NCI-H1417 (cell line): ENCODE data around the gene CACNA1I.

Experiments used
- DNase-seq, 3 experiments: peaks; one replicate each; lab custom pipeline; 2025; lab: John Stamatoyannopoulos, UW

The CACNA1I gene

GRCh38 chr22:39568278-39568981 lies 2.1 kb upstream of the CACNA1I start:
- DNase-seq = no peak

DNA sequence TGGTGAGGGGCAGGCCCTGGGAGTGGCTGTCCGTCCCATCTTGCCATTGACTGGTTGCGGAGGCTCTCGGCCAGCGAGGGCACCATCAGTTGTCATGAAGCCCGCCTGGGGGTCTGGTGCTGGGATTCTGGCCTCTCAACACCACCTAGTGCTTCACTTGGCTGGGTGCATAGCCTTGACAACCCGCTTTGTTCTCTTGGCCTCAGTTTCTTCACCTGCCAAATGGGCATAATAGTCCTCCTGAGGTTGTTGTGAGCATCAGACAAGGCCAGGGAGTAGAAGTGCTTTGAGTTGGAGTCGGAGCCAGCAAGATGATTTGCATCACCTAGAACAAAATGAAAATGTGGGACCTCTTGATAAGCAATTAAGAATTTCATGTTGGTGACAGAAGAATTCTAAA lies 1.5 kb upstream of the CACNA1I start:
- no peak for DNase-seq

DNA sequence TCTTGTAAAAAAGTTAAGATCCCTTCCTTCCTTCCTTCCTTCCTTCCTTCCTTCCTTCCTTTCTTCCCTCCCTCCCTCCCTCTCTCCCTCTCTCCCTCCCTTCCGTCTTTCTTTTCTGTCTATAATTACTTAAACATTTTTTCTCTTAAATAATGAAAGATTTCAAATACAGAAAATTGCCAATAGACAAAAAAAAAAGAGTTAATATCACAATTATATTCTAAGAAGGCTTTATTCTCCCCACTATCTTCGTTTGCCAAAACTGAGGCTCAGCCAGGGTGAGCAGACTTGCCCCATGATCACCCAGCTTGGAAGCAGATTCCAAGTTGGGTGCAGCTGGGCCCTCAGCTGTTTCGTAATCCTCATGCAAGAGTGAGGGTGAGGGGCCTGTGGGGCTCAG lies 327 bp upstream of the CACNA1I start:
- no peak for DNase-seq

DNA sequence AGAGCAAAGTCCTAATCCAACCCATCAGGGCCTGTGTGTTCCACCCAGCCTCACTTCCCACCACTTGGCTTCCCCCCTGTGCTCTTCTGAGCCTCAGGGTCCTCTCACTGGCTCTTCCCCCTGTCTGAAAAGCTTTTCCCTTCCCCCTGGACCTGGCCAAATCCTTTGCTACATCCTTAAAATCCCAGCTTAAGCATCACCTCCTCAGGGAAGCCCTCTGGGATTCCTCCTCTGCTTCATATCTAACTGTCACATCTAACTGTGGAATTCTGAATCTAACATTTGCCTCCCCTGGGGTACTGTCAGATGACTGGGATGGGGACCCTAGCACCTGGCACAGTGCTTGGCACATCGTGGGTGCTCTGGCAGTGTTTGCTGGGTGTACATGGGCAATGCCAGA lies 985 bp downstream of the CACNA1I start:
- DNase-seq = no peak

DNA sequence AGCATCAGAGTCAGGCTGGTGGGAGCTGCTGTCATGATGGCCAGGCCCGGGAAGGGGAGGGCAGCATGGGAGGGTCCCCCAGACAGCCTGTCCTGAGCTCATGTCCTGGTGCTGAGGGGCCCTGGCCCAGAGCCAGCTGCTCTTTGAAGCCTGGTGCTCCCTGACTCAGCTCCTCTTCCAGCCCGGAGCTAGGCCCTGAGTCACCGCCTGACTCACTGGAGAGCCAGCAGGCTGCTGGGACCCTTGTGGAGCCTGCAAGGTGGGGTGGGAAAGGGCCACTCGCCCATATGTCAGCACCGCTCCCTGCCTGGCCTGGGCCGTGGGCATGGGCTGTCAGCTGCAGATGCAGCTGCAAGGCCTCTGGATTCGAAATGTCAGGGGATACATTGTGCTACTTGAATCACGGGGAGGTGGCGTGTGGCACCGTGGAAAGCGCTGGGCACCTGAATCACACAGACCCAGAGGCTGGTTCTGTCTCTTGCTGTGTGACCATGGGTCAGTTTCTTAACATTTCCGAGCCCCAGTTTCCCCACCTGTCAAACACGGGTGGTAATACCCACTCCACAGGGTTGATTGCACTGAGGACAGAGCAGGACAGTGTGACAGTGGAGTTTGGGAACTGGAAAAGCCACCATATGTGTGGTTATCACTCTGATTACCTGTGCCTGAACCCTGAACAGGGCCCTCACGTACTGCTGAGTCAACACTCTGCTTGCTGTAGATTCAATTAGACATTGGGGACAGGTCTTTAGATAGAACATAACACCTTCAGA lies 4.4 kb downstream of the CACNA1I start:
- no peak for DNase-seq

DNA sequence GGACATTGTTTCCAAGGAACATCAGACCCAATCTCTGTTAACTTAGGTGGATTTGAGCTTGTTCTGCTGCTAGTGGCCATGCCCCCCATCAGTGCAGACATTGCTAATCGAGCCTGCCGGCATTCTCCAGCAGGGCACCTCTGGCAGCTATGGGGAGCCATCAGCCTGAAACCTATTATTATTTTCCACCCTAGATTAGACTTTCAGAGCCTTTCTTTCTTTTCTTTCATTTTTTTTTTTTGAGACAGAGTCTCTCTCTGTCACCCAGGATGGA lies 4.9 kb downstream of the CACNA1I start:
- no peak for DNase-seq

GRCh38 chr22:39576027-39576426 lies 5.5 kb downstream of the CACNA1I start:
- DNase-seq = no peak

GRCh38 chr22:39577366-39577765 lies 6.8 kb downstream of the CACNA1I start:
- DNase-seq = no peak

- no peak for DNase-seq
Measured at GRCh38 chr22:39577900-39578299, 7.3 kb downstream of the CACNA1I start.

DNA sequence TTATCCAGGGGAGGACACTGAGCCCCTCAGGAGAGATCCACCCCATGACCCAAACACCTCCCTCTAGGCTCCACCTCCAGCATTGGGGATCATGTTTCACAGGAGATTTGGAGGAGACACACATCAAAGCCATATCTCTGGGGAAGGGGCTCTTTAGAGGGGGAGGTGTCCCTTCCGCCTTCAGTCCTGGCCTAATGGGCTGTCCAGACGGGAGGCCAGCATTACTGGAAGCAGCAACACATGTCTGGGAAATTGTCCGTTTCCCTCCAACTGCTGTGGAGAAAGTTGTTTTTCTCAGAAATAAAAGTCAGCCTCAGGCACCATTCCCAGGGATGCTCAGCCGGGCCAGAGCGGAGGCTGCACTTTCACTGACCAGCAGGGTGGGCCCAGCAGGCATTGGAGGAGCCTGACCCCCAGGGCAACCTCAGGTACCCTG lies 9.5 kb downstream of the CACNA1I start:
- no peak for DNase-seq

DNA sequence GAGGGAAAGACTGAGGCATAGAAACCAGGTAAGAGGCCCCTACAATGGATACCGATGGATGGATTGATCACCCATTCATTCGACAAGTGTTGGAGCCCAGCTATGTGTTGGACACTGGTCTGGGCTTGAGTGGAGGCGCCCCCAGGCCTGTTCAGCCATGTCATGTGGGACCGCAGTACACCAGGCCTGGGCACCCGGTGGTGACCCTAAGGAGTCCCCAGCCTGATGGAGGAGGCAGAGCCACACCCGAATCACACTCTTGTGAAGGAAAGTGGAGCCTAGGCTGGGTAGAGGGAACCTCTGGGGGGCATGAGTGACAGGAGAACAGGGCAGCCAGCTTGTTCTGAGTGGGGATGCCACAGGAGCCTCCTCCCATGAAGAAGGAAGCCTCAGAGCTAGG lies 10.2 kb downstream of the CACNA1I start:
- no peak for DNase-seq

GRCh38 chr22:39581303-39581702 lies 10.8 kb downstream of the CACNA1I start:
- DNase-seq = no peak

- no peak for DNase-seq
Measured at GRCh38 chr22:39583066-39583667, 12.6 kb downstream of the CACNA1I start.

DNA sequence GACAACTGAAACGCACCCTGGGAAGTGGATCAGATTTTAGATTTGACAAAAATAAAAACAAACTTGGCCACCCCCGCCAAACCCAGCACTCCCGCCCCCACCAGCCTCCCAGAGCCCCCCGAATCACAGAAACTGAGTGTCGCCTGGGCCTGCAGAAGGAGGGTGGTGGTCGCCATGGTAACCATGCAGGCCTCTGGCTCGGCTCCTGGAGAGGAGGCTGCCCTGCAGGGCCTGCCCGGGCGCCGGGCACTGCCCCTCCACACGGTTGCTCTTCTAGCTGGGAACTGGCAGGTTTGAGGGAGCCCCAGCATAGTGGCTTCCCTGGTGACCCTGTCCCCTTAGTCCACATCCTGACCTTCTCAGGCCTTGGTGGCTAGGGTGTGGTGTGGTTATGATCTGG lies 19.3 kb downstream of the CACNA1I start:
- peak in 2 of 3 experiments; percentile 22 to 55 for DNase-seq

GRCh38 chr22:39592081-39593065 lies 21.8 kb downstream of the CACNA1I start:
- DNase-seq = no peak

GRCh38 chr22:39593066-39593930 lies 22.7 kb downstream of the CACNA1I start:
- no peak for DNase-seq

GRCh38 chr22:39593931-39594285 lies 23.4 kb downstream of the CACNA1I start:
- no peak for DNase-seq

- DNase-seq = peak in 2 of 3 experiments; percentile 9 to 22
Measured at GRCh38 chr22:39594411-39594810, 23.9 kb downstream of the CACNA1I start.

DNA sequence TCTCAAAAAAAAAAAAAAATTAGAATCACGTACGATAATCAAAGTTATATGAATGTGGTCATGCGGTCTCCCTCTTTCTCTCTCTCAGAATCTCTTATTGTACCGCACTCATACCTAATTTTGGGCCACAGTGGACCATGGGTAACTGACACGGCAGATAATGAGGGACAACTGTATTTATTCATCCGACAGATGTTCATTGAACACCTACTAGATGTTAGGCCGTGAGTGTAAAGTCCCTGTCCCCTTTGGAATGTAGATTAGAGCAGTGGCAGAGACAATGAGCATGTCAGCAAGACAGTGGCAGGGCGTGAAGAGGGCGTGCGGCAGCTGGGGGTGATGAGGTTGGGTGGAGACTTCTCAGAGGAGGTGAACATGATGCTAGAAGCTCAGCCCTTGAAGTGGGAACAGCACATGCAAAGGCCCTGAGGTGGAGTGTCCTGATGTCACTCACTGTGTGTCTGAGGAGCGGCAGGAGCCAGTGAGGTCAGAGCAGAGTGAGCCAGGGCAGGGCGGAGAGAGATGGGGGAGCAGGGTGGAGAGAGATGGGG lies 25.1 kb downstream of the CACNA1I start:
- no peak for DNase-seq

DNA sequence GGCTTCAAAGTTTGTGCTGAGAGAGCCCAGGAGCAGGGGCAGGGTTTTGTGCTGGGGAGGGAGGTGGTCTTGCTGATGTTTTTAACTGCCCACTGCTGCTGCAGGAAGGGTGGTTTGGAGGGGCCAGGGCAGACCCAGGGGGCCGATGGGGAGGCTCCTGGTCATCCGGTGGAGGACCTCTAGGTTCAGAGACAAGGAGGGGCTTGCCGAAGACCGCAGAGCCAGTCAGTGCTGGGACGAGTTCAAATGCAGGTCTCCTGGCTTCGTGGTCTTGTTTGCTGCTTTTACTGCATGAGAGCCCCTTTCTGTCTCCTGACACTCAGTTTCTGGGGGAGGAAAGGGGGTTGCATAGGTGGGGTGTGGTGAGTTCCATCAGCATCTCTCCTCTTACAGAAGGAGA lies 26.0 kb downstream of the CACNA1I start:
- DNase-seq = no peak
